ENCODE results near the gene CNKSR3.

DNA sequence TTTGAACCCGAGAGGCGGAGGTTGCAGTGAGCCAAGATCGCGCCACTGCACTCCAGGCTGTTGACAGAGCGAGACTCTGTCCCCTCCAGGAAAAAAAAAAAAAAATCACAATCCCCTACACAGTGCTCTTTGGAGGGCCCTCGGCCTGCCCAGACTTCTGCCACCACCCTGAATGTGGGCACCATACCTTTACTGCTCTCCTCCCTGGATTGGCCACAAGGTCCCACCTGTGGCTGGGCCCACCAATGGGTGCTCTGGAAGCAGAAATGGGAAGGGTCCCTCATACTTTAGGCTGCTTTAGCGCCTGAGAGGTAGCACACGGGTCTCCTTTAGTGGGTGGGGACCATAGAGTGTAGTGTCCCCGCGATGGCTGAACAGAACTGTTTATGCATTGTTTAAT, 103.6 kb downstream of the CNKSR3 start:
- TF ChIP-seq, protein P1, sequence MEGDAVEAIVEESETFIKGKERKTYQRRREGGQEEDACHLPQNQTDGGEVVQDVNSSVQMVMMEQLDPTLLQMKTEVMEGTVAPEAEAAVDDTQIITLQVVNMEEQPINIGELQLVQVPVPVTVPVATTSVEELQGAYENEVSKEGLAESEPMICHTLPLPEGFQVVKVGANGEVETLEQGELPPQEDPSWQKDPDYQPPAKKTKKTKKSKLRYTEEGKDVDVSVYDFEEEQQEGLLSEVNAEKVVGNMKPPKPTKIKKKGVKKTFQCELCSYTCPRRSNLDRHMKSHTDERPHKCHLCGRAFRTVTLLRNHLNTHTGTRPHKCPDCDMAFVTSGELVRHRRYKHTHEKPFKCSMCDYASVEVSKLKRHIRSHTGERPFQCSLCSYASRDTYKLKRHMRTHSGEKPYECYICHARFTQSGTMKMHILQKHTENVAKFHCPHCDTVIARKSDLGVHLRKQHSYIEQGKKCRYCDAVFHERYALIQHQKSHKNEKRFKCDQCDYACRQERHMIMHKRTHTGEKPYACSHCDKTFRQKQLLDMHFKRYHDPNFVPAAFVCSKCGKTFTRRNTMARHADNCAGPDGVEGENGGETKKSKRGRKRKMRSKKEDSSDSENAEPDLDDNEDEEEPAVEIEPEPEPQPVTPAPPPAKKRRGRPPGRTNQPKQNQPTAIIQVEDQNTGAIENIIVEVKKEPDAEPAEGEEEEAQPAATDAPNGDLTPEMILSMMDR (IDR thresholded peaks at IDR 0.05; ENCODE audit: low read depth, low read length) = no peak
- TF ChIP-seq EZH2phosphoT487 (IDR thresholded peaks at IDR 0.05; ENCODE audit: low read depth) = no peak

Measured in OCI-LY3 (cell line).